ENCODE measurements around the gene MLN.

Gene MLN

GRCh38 chr6:33776186-33776585 lies 27.6 kb downstream of the MLN start:
- FAIRE-seq (peak; percentile 92), DNase-seq (ENCODE audit: insufficient read length, low spot score) (no peak)

- DNase-seq (ENCODE audit: insufficient read length, low spot score), result no peak
- FAIRE-seq, result no peak
These were observed 29.0 kb downstream of the MLN start for GRCh38 chr6:33774774-33775173.

- FAIRE-seq (no peak), DNase-seq (ENCODE audit: insufficient read length, low spot score) (no peak)
These were observed 30.8 kb downstream of the MLN start for GRCh38 chr6:33772902-33773472.

- DNase-seq (ENCODE audit: insufficient read length, low spot score), result no peak
- FAIRE-seq, result no peak
These were observed 31.5 kb downstream of the MLN start for GRCh38 chr6:33772082-33772830.

- FAIRE-seq, result peak; percentile 40
- peak; percentile 83 for DNase-seq (ENCODE audit: insufficient read length, low spot score)
These were observed 32.4 kb downstream of the MLN start for GRCh38 chr6:33771146-33772081.

GRCh38 chr6:33770833-33771145 lies 33.0 kb downstream of the MLN start:
- DNase-seq (ENCODE audit: insufficient read length, low spot score) (no peak), FAIRE-seq (peak; percentile 52)

- no peak for FAIRE-seq
- DNase-seq (ENCODE audit: insufficient read length, low spot score), result no peak
These were observed 33.5 kb downstream of the MLN start for GRCh38 chr6:33770124-33770832.

GRCh38 chr6:33769248-33769821 lies 34.5 kb downstream of the MLN start:
- no peak for FAIRE-seq

GRCh38 chr6:33768644-33769120 lies 35.1 kb downstream of the MLN start:
- FAIRE-seq (peak; percentile 74), DNase-seq (ENCODE audit: insufficient read length, low spot score) (peak; percentile 87)

More at GRCh38 chr6:33769248-33769821, 34.5 kb downstream of the MLN start:
- no peak for DNase-seq (ENCODE audit: insufficient read length, low spot score)

GRCh38 chr6:33766921-33767907 lies 36.6 kb downstream of the MLN start:
- FAIRE-seq (no peak), DNase-seq (ENCODE audit: insufficient read length, low spot score) (no peak)

- DNase-seq (ENCODE audit: insufficient read length, low spot score) (no peak), FAIRE-seq (no peak)
These were observed 38.4 kb downstream of the MLN start for GRCh38 chr6:33765368-33765767.

GRCh38 chr6:33764036-33764435 lies 39.8 kb downstream of the MLN start:
- FAIRE-seq (no peak), DNase-seq (ENCODE audit: insufficient read length, low spot score) (no peak)

- no peak for DNase-seq (ENCODE audit: insufficient read length, low spot score)
- no peak for FAIRE-seq
These were observed 40.3 kb downstream of the MLN start for GRCh38 chr6:33763483-33763882.

- FAIRE-seq (no peak), DNase-seq (ENCODE audit: insufficient read length, low spot score) (no peak)
These were observed 41.1 kb downstream of the MLN start for GRCh38 chr6:33762713-33763112.

- FAIRE-seq (peak; percentile 95), DNase-seq (ENCODE audit: insufficient read length, low spot score) (peak; percentile 70)
These were observed 41.7 kb downstream of the MLN start for GRCh38 chr6:33761922-33762629.

- no peak for FAIRE-seq
- no peak for DNase-seq (ENCODE audit: insufficient read length, low spot score)
These were observed 42.3 kb downstream of the MLN start for GRCh38 chr6:33761581-33761921.

GRCh38 chr6:33759887-33760629 lies 43.7 kb downstream of the MLN start:
- no peak for FAIRE-seq

GRCh38 chr6:33758815-33759216 lies 45.0 kb downstream of the MLN start:
- DNase-seq (ENCODE audit: insufficient read length, low spot score) (no peak), FAIRE-seq (no peak)

More at GRCh38 chr6:33759887-33760629, 43.7 kb downstream of the MLN start:
- DNase-seq (ENCODE audit: insufficient read length, low spot score), result no peak
